Subcutaneous preadipocyte (primary cell): ENCODE measurements around the gene ZNF541. TPM values are rescaled to one million over a fixed set of nuclear protein-coding genes. Genes with fewer than 3 reads are reported as not detected.

Experiments
- small RNA-seq: library from RNA; depleted of rRNA; stranded (forward); fragments of <200 nt; gene quantifications from one replicate; pipeline ENCODE3, GENCODE V24; 2012
- total RNA-seq: library from RNA; depleted of rRNA; stranded (reverse); fragments of >200 nt; gene quantifications from 2 replicates; pipeline ENCODE4 v1.2.3, GENCODE V29; 2012

Gene ZNF541, protein sequence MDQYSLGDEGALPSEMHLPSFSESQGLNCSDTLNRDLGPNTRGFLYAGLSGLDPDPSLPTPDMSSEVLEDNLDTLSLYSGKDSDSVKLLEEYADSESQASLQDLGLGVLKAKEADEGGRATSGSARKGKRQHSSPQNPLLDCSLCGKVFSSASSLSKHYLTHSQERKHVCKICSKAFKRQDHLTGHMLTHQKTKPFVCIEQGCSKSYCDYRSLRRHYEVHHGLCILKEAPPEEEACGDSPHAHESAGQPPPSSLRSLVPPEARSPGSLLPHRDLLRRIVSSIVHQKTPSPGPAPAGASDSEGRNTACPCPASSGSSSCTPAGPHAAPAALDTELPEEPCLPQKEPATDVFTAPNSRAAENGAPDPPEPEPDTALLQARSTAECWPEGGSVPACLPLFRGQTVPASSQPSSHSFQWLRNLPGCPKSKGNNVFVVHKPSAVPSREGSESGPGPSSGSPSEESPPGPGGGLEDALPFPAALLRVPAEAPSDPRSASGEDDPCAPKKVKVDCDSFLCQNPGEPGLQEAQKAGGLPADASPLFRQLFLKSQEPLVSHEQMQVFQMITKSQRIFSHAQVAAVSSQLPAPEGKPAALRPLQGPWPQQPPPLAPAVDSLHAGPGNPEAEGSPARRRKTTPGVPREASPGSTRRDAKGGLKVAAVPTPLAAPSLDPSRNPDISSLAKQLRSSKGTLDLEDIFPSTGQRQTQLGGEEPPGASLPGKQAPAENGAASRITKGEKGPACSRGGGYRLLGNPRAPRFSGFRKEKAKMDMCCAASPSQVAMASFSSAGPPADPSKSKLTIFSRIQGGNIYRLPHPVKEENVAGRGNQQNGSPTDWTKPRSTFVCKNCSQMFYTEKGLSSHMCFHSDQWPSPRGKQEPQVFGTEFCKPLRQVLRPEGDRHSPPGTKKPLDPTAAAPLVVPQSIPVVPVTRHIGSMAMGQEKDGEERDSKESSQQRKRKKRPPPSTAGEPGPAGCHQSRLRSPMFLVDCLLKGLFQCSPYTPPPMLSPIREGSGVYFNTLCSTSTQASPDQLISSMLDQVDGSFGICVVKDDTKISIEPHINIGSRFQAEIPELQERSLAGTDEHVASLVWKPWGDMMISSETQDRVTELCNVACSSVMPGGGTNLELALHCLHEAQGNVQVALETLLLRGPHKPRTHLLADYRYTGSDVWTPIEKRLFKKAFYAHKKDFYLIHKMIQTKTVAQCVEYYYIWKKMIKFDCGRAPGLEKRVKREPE (N-terminal part only)
- under 0.01 TPM in 2 replicates for total RNA-seq

DNA sequence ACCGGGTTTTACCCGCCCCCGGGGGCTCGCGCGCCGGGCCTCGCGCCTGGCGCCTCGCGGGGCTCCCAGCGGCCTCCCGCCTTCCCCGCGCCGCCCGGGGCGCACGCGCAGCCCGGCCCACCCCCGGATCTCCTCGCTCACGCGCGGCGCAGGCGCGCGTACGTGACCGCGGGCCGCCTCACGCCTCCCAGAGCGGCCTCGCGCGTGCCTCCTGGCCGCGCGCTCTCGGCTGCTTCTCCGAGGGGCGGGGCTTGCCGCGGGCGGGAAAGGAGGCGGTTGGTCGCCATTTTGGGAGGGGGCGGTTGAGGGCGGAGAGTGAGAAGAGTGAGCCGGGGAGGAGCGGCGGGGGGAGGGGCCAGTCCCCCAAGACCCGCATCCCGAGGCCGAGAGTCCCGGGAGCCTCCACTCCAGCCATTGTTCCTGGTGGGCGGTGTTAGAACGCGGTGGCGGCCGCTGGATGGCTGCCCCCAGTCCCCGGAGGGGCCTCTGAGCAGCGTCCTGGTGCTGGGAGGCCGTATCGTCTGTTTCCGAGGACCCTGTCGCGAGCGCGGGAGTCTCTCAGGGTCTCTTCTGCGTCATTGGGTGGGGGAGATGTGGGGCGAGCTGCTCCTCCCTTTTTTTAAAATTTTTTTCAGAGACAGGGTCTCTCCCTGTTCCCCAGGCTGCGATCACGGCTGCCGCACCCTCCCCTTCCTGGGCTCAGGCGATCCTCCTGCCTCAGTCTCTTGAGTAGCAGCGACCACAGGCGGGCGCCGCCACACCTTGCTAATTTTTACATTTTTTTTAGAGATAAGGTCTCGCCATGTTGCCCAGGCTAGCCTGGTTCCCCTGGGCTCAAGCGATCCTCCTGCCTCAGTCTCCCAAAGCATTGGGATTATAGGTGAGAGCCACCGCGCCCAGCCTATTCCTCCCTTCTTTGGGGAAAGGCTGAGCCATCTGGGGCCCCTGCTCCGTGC lies at the start of gene ZNF541:
Gene ZNF541, minus strand, starts transcription at position 78 of the 956 bp plus-strand sequence. CDS start 17,292 bp downstream, outside the sequence.

DNA sequence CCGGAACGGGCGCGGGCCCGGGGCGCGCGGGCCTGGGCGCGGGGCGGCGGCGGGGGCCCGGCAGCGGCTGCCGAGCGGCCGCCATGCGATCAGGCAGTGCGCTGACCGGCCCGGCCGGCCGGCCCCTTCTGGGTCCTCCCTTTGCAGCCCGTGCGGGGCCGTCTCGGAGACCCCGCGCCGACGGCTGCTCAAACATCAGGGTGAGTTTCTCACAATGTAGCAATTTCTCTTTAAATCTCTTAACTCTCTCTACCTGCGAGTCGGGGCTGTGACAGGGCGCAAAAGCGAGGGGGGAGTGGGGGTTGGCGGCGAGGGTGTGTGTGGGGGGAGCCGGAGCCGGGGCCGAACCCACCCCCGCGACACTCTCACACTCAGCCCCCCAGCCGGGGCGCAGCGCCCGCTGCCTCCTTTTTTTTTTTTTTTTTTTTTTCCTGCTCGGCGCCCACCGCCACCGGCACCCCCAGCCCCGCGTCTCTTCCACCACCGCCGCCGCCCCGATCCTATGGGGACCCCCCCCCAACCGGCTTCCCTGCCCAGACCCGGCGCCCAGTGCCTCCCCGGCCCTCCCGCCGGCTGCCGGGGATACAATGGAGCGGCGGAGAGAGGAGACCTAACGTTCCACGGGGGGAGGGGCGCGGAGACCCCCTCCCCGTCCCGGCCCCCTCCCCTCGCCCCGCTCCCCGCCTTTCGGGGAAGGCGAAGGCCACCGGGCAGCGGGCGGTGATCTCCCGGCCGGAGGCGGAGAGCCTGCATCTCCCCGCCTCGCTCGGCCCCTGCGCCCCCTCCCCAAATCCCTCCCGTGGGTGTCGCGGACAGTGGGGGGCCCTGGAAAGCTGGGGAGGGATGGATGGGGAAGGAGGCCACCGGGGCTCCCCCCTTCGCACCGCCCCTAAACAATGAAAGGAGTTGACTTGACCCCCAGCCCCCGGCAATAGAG lies 36.3 kb upstream of the ZNF541 start, which contains the start of gene BICRA:
Gene BICRA, plus strand, starts transcription at position 166 of the 937 bp plus-strand sequence. CDS start 64,441 bp downstream, outside the sequence.

Small RNA genes lying within 50 kb of the gene (small RNA-seq; reads per million reads assigned to genes)
- not detected for gene RN7SL322P

Other genes starting within 250 kb of the ZNF541 start
- under 0.01 and 0.20 TPM in 2 replicates for gene C5AR2, start 241.0 kb downstream of the ZNF541 start, total RNA-seq
- gene DHX34, start 223.8 kb downstream of the ZNF541 start, total RNA-seq: 12.9 and 22.7 TPM in 2 replicates
- gene MEIS3, start 153.6 kb downstream of the ZNF541 start, total RNA-seq: 20.1 and 34.9 TPM in 2 replicates
- gene SLC8A2, start 101.3 kb downstream of the ZNF541 start, total RNA-seq: not detected in 2 replicates
- gene KPTN, start 88.9 kb downstream of the ZNF541 start, total RNA-seq: 3.3 and 3.5 TPM in 2 replicates
- 59.4 and 63.6 TPM in 2 replicates for gene NAPA, start 58.1 kb downstream of the ZNF541 start, total RNA-seq
- 2.9 and 3.1 TPM in 2 replicates for gene BICRA, start 36.0 kb upstream of the ZNF541 start, total RNA-seq
- 123 and 126 TPM in 2 replicates for gene EHD2, start 140.3 kb upstream of the ZNF541 start, total RNA-seq
- gene NOP53, start 172.4 kb upstream of the ZNF541 start, total RNA-seq: 36.0 and 42.8 TPM in 2 replicates
- gene SELENOW, start 205.6 kb upstream of the ZNF541 start, total RNA-seq: 153 and 164 TPM in 2 replicates
- gene TPRX1, start 231.4 kb upstream of the ZNF541 start, total RNA-seq: not detected in 2 replicates
- gene CRX, start 248.8 kb upstream of the ZNF541 start, total RNA-seq: not detected in 2 replicates